Prostate gland (tissue), 2 donors: ENCODE measurements around the gene CSNK1A1. TPM values are rescaled to one million over a fixed set of nuclear protein-coding genes. Genes with fewer than 3 reads are reported as not detected.
"Not testable (repeated sequence)": the region's sequence is repeated elsewhere in the genome, so short reads cannot be mapped to it uniquely, and the experiment has no call there.

ENCODE experiments used
- DNase-seq: peaks from one replicate; pipeline ENCODE4 v3.0.0-alpha.2; 2019; ENCODE audit warnings: low spot score
- H3K27ac ChIP-seq, 2 donors: fragments of 200-600 bp; sonication (generic); 2 replicates each; pipeline ENCODE4 v1.5.1; 2017 to 2019
- H3K27me3 ChIP-seq: fragments of 200-600 bp; sonication (generic); replicated peaks from 2 replicates; pipeline ENCODE4 v1.5.1; 2019; ENCODE audit not compliant: insufficient read depth
- H3K36me3 ChIP-seq, 2 donors: fragments of 200-600 bp; sonication (generic); 1 replicate in 1 of 2; 2 replicates in 1 of 2; pipeline versions ENCODE4 v1.5.1 to v1.8.1; 2017 to 2019
- H3K4me1 ChIP-seq: fragments of 200-600 bp; sonication (generic); replicated peaks from 2 replicates; pipeline ENCODE4 v1.5.1; 2019
- H3K4me3 ChIP-seq, 2 donors: fragments of 200-600 bp; sonication (generic); 2 replicates each; pipeline ENCODE4 v1.5.1; 2017 to 2019
- H3K9me3 ChIP-seq: fragments of 200-600 bp; sonication (generic); 2 replicates; pipeline ENCODE4 v1.5.1; 2017
- CTCF ChIP-seq, 4 experiments: fragments of 200-600 bp in 2 of 4; fragments of 450-650 bp in 2 of 4; sonication (generic) in 2 of 4; IDR thresholded peaks; 1 replicate in 3 of 4; 2 replicates in 1 of 4; pipeline ENCODE4 v1.5.1; 2016 to 2019; ENCODE audit warnings: antibody characterized with exemption in 4 of 4, mild to moderate bottlenecking in 2 of 4, moderate library complexity in 2 of 4
- POLR2A ChIP-seq: fragments of 450-650 bp; IDR thresholded peaks from one replicate; pipeline ENCODE4 v1.6.1; 2016; ENCODE audit warnings: antibody characterized with exemption, mild to moderate bottlenecking
- POLR2AphosphoS5 ChIP-seq: sonication (generic); formaldehyde crosslinking; IDR thresholded peaks from one replicate; pipeline ENCODE4 v1.6.1; 2017; ENCODE audit warnings: antibody characterized with exemption
- WGBS: methylation state at CpG from one replicate; pipeline ENCODE4 v1.1.5; 2018; 5-methylcytosine and 5-hydroxymethylcytosine counted together
- intact Hi-C: fragments of 100-400 bp; cut with DNase I; formaldehyde crosslinking; loops from one replicate; pipeline ENCODE4 v1.14.2; 2022
- total RNA-seq, 2 donors: library from RNA; depleted of rRNA; stranded (reverse); fragments of >200 nt; gene quantifications; one replicate each; pipeline ENCODE4 v1.1.0, GENCODE V29; 2016

CSNK1A1 gene
- total RNA-seq, 2 donors from 2014 or later = 219 to 269 TPM

GRCh38 chr5:149572576-149573231 is 21.5 kb upstream of the CSNK1A1 start:
- no peak for TF ChIP-seq POLR2AphosphoS5
- TF ChIP-seq POLR2A = no peak
- TF ChIP-seq CTCF (IDR thresholded peaks at IDR 0.05) = no peak
- WGBS = 90% methylated on average over 4 of the region's 4 CpGs
- Histone ChIP-seq H3K4me1 (no peaks in the 10 kb centered on the region), H3K9me3 (no peaks in the 10 kb centered on the region), H3K27me3 (no peaks in the 10 kb centered on the region), H3K36me3 (no peaks in the 10 kb centered on the region), H3K27ac (no peak overlapping the region), H3K4me3 (no peak overlapping the region)
- intact Hi-C loops = no loop called here
- DNase-seq = no peak

GRCh38 chr5:149572170-149572569 is 20.9 kb upstream of the CSNK1A1 start:
- no peaks in the 10 kb centered on the region for H3K27me3 ChIP-seq
- H3K27ac ChIP-seq = no peak overlapping the region
- intact Hi-C loops = no loop called here
- no peak for DNase-seq
- TF ChIP-seq POLR2AphosphoS5 = no peak
- no peak for TF ChIP-seq POLR2A
- no peak for TF ChIP-seq CTCF (IDR thresholded peaks at IDR 0.05)
- H3K36me3 ChIP-seq = no peaks in the 10 kb centered on the region
- no peaks in the 10 kb centered on the region for H3K4me1 ChIP-seq
- no peak overlapping the region for H3K4me3 ChIP-seq
- H3K9me3 ChIP-seq = no peaks in the 10 kb centered on the region

- H3K36me3 ChIP-seq = no peaks in the 10 kb centered on the region
- H3K9me3 ChIP-seq = no peaks in the 10 kb centered on the region
- peaks cover 2% of the 10 kb centered on the region for H3K4me1 ChIP-seq
- DNase-seq = no peak
- 78% methylated on average over 1 of the region's 1 CpG for WGBS
- H3K27ac ChIP-seq = no peak overlapping the region
- TF ChIP-seq CTCF (IDR thresholded peaks at IDR 0.05) (no peak), POLR2A (no peak)
- intact Hi-C loops = no loop called here
- H3K4me3 ChIP-seq = no peak overlapping the region
- no peaks in the 10 kb centered on the region for H3K27me3 ChIP-seq
Observed at GRCh38 chr5:149567226-149567625, 16.0 kb upstream of the CSNK1A1 start.

- intact Hi-C loops = loop anchor here (5.0 kb wide), 1 partner anchor 182 kb away; no protein-coding TSS in a partner anchor
- not testable (repeated sequence) for H3K9me3 ChIP-seq, H3K4me3 ChIP-seq, H3K36me3 ChIP-seq, DNase-seq, H3K27ac ChIP-seq, H3K4me1 ChIP-seq, H3K27me3 ChIP-seq
- 51% methylated on average over 15 of the region's 15 CpGs for WGBS
- TF ChIP-seq CTCF (IDR thresholded peaks at IDR 0.05) (peak; percentile 48 to 88 (median 78)), POLR2AphosphoS5 (peak; percentile 65)
Observed at GRCh38 chr5:149564542-149565140, 13.4 kb upstream of the CSNK1A1 start.

GRCh38 chr5:149563466-149563865 is 12.2 kb upstream of the CSNK1A1 start:
- Histone ChIP-seq H3K9me3 (no peaks in the 10 kb centered on the region), H3K36me3 (no peaks in the 10 kb centered on the region), H3K27ac (peak overlapping the region; percentile 68 to 71), H3K27me3 (no peaks in the 10 kb centered on the region), H3K4me3 (no peak overlapping the region), H3K4me1 (peaks cover 2% of the 10 kb centered on the region)
- 65% methylated on average over 2 of the region's 2 CpGs for WGBS
- TF ChIP-seq CTCF (IDR thresholded peaks at IDR 0.05) (no peak), POLR2A (no peak), POLR2AphosphoS5 (no peak)
- no peak for DNase-seq
- intact Hi-C loops = loop anchor here (5.0 kb wide), 1 partner anchor 181 kb away; no protein-coding TSS in a partner anchor
